HEK293 (cell line): ENCODE data around the gene HCRTR2.

ENCODE experiments used
- CTCF ChIP-seq: fragments of 450-650 bp; formaldehyde crosslinking; IDR thresholded peaks from 2 replicates; pipeline ENCODE4 v1.5.1; 2016; ENCODE audit warnings: missing biosample characterization, missing genetic modification characterization
- ELK4 ChIP-seq: IDR thresholded peaks from 2 replicates; pipeline ENCODE4 v1.6.1; 2011; ENCODE audit warnings: mild to moderate bottlenecking, low read depth, low read length, borderline replicate concordance
- HOXA7 ChIP-seq: sonication (generic); formaldehyde crosslinking; IDR thresholded peaks from 2 replicates; pipeline ENCODE4 v1.8.1; 2022; ENCODE audit warnings: missing genetic modification reagents, borderline replicate concordance
- KLF17 ChIP-seq: fragments of 450-650 bp; formaldehyde crosslinking; IDR thresholded peaks from 2 replicates; pipeline ENCODE4 v1.5.1; 2016; ENCODE audit warnings: missing biosample characterization, missing genetic modification characterization
- PRDM10 ChIP-seq: fragments of 450-650 bp; formaldehyde crosslinking; IDR thresholded peaks from 2 replicates; pipeline ENCODE4 v1.5.1; 2016; ENCODE audit warnings: missing biosample characterization, missing genetic modification characterization
- ZBTB20 ChIP-seq: fragments of 450-650 bp; formaldehyde crosslinking; IDR thresholded peaks from 2 replicates; pipeline ENCODE4 v1.5.1; 2016; ENCODE audit warnings: missing biosample characterization, missing genetic modification characterization
- ZBTB48 ChIP-seq: fragments of 450-650 bp; formaldehyde crosslinking; IDR thresholded peaks from 2 replicates; pipeline ENCODE4 v1.5.1; 2016; ENCODE audit warnings: missing biosample characterization, missing genetic modification characterization
- ZEB2 ChIP-seq: fragments of 450-650 bp; formaldehyde crosslinking; IDR thresholded peaks from 2 replicates; pipeline ENCODE4 v1.5.1; 2016; ENCODE audit warnings: missing biosample characterization, missing genetic modification characterization
- ZNF132 ChIP-seq: fragments of 450-650 bp; formaldehyde crosslinking; IDR thresholded peaks from 2 replicates; pipeline ENCODE4 v1.5.1; 2017; ENCODE audit warnings: missing biosample characterization, missing genetic modification characterization, borderline replicate concordance
- ZNF138 ChIP-seq: fragments of 450-650 bp; formaldehyde crosslinking; IDR thresholded peaks from 2 replicates; pipeline ENCODE4 v1.5.1; 2016; ENCODE audit warnings: missing biosample characterization, missing genetic modification characterization, borderline replicate concordance
- ZNF274 ChIP-seq, 2 experiments: fragments of 200-500 bp in 1 of 2; fragments of 450-650 bp in 1 of 2; sonication (Bioruptor generic) in 1 of 2; formaldehyde crosslinking in 1 of 2; IDR thresholded peaks; 2 replicates each; pipeline versions ENCODE4 v1.5.1 to v1.6.1; 2014 to 2016; ENCODE audit warnings: borderline replicate concordance in 1 of 2, inconsistent platforms in 1 of 2, low read length in 1 of 2, missing biosample characterization in 1 of 2, missing genetic modification characterization in 1 of 2
- ZNF426 ChIP-seq: fragments of 450-650 bp; formaldehyde crosslinking; IDR thresholded peaks from 2 replicates; pipeline ENCODE4 v1.5.1; 2017; ENCODE audit warnings: missing biosample characterization, missing genetic modification characterization, mild to moderate bottlenecking, inconsistent platforms, moderate library complexity
- ZNF558 ChIP-seq: fragments of 450-650 bp; formaldehyde crosslinking; IDR thresholded peaks from 2 replicates; pipeline ENCODE4 v1.5.1; 2016; ENCODE audit warnings: missing biosample characterization, missing genetic modification characterization

GRCh38 chr6:55184782-55185530 lies 10.6 kb downstream of the HCRTR2 start:
- TF ChIP-seq ZNF426 (tag by site-specific recombination) (no peak), PRDM10 (tag by site-specific recombination) (no peak), CTCF (tag by site-specific recombination) (no peak), ZNF274 (IDR thresholded peaks at IDR 0.05; ENCODE audit: low read length) (no peak), ZNF274 (tag by site-specific recombination; IDR thresholded peaks at IDR 0.05; ENCODE audit: borderline replicate concordance) (no peak), ZNF132 (tag by site-specific recombination) (no peak), ELK4 (no peak), ZNF138 (tag by site-specific recombination) (no peak), HOXA7 (CRISPR knock-in tag) (no peak), ZBTB48 (tag by site-specific recombination) (no peak), KLF17 (tag by site-specific recombination) (no peak), ZNF558 (tag by site-specific recombination) (no peak), ZBTB20 (tag by site-specific recombination) (no peak), ZEB2 (no peak)
